ENCODE measurements around the gene MRGPRX2.

Gene MRGPRX2

GRCh38 chr11:19087658-19088057 is 27.1 kb upstream of the MRGPRX2 start:
- no peak overlapping the region for H3K4me3 ChIP-seq (ENCODE audit: insufficient read length, low read depth)
- no peaks in the 10 kb centered on the region for H3K4me1 ChIP-seq (ENCODE audit: insufficient read depth, insufficient read length)
- no peak for DNase-seq (ENCODE audit: low read depth, low spot score)
- H3K27me3 ChIP-seq (ENCODE audit: insufficient read depth, insufficient read length), result no peaks in the 10 kb centered on the region
- H3K36me3 ChIP-seq (ENCODE audit: insufficient read depth, insufficient read length, low read length), result no peaks in the 10 kb centered on the region
- no peak overlapping the region for H3K9ac ChIP-seq (ENCODE audit: insufficient read length, low read depth)
- TF ChIP-seq YY1 (IDR thresholded peaks at IDR 0.05; ENCODE audit: insufficient read depth, insufficient read length), result no peak
- TF ChIP-seq SUZ12 (IDR thresholded peaks at IDR 0.05; ENCODE audit: extremely low read depth, insufficient read depth, insufficient read length), result no peak
- TF ChIP-seq ZNF274 (IDR thresholded peaks at IDR 0.05; ENCODE audit: low read depth, low read length), result no peak
- no peaks in the 10 kb centered on the region for H3K9me3 ChIP-seq (ENCODE audit: insufficient read depth, low read length)

DNA sequence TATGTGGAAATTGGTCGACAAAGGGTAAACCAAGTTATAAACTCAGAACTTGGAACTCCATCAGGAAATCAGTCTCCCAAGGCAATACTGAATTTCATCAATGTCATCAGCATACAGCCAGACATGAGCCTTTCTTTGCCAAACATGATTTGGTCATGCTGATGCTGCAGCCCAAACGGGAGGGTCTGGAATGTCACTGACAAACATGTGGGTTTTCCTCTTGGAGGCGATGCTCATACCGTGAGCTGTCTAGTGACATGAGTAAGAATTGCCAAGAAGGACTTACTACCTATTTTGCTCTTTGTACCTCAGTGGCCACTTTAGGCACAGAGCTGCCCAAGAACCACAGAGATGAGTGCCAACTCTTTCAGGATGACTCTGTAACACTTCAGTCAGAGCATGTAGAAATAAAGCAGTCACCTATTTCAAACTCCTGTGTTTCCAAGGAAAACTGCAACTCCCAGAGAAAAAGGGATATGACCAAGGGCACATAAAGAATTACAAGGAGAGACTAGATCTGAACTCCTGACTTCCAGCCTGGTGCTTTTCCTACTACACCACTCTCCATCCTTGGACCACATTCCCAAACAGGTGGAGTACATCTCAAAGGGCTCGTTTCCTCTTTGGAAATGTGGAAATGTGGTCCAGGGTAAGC is 24.3 kb upstream of the MRGPRX2 start:
- H3K36me3 ChIP-seq (ENCODE audit: insufficient read depth, insufficient read length, low read length), result no peaks in the 10 kb centered on the region
- TF ChIP-seq ZNF274 (IDR thresholded peaks at IDR 0.05; ENCODE audit: low read depth, low read length) (no peak), YY1 (IDR thresholded peaks at IDR 0.05; ENCODE audit: insufficient read depth, insufficient read length) (no peak)
- H3K4me1 ChIP-seq (ENCODE audit: insufficient read depth, insufficient read length), result no peaks in the 10 kb centered on the region
- no peaks in the 10 kb centered on the region for H3K9me3 ChIP-seq (ENCODE audit: insufficient read depth, low read length)
- no peak overlapping the region for H3K9ac ChIP-seq (ENCODE audit: insufficient read length, low read depth)
- no peaks in the 10 kb centered on the region for H3K27me3 ChIP-seq (ENCODE audit: insufficient read depth, insufficient read length)
- no peak for DNase-seq (ENCODE audit: low read depth, low spot score)
- H3K4me3 ChIP-seq (ENCODE audit: insufficient read length, low read depth), result no peak overlapping the region

DNA sequence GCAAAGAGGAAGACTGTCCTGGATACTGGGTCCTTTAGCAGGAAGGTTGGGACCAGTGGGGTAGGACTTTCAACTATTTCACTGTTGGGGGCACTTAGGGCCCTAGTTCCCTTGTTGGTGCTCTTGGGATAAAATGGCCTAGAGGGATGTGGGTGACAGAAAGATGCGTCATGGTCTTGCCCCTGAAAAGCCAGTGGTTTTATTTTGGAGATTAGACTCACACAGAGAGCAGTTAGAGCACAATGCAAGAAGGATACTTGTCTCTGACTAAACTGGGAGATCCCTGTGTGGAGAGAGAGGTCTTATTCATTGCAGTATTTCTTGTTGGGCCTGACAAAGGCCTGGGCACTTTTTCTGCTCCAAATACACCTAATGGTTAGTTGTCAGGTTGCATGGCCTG is 22.6 kb upstream of the MRGPRX2 start:
- Histone ChIP-seq H3K4me1 (ENCODE audit: insufficient read depth, insufficient read length) (no peaks in the 10 kb centered on the region), H3K4me3 (ENCODE audit: insufficient read length, low read depth) (no peak overlapping the region), H3K9ac (ENCODE audit: insufficient read length, low read depth) (no peak overlapping the region), H3K9me3 (ENCODE audit: insufficient read depth, low read length) (no peaks in the 10 kb centered on the region), H3K36me3 (ENCODE audit: insufficient read depth, insufficient read length, low read length) (no peaks in the 10 kb centered on the region), H3K27me3 (ENCODE audit: insufficient read depth, insufficient read length) (no peaks in the 10 kb centered on the region)
- no peak for TF ChIP-seq ZNF274 (IDR thresholded peaks at IDR 0.05; ENCODE audit: low read depth, low read length)
- TF ChIP-seq SUZ12 (IDR thresholded peaks at IDR 0.05; ENCODE audit: extremely low read depth, insufficient read depth, insufficient read length), result no peak
- TF ChIP-seq YY1 (IDR thresholded peaks at IDR 0.05; ENCODE audit: insufficient read depth, insufficient read length), result no peak
- no peak for DNase-seq (ENCODE audit: low read depth, low spot score)

- H3K9me3 ChIP-seq (ENCODE audit: insufficient read depth, low read length), result no peaks in the 10 kb centered on the region
- H3K4me3 ChIP-seq (ENCODE audit: insufficient read length, low read depth), result no peak overlapping the region
- H3K36me3 ChIP-seq (ENCODE audit: insufficient read depth, insufficient read length, low read length), result no peaks in the 10 kb centered on the region
- no peaks in the 10 kb centered on the region for H3K27me3 ChIP-seq (ENCODE audit: insufficient read depth, insufficient read length)
- no peak for DNase-seq (ENCODE audit: low read depth, low spot score)
- no peak for TF ChIP-seq ZNF274 (IDR thresholded peaks at IDR 0.05; ENCODE audit: low read depth, low read length)
- TF ChIP-seq SUZ12 (IDR thresholded peaks at IDR 0.05; ENCODE audit: extremely low read depth, insufficient read depth, insufficient read length), result no peak
- TF ChIP-seq YY1 (IDR thresholded peaks at IDR 0.05; ENCODE audit: insufficient read depth, insufficient read length), result no peak
- no peak overlapping the region for H3K9ac ChIP-seq (ENCODE audit: insufficient read length, low read depth)
- H3K4me1 ChIP-seq (ENCODE audit: insufficient read depth, insufficient read length), result no peaks in the 10 kb centered on the region
Measured at GRCh38 chr11:19080579-19080993, 20.1 kb upstream of the MRGPRX2 start.

GRCh38 chr11:19079643-19080440 is 19.3 kb upstream of the MRGPRX2 start:
- H3K4me3 ChIP-seq (ENCODE audit: insufficient read length, low read depth), result no peak overlapping the region

GRCh38 chr11:19077965-19078364 is 17.4 kb upstream of the MRGPRX2 start:
- DNase-seq (ENCODE audit: low read depth, low spot score), result no peak
- no peaks in the 10 kb centered on the region for H3K4me1 ChIP-seq (ENCODE audit: insufficient read depth, insufficient read length)
- no peak for TF ChIP-seq YY1 (IDR thresholded peaks at IDR 0.05; ENCODE audit: insufficient read depth, insufficient read length)
- no peak for TF ChIP-seq ZNF274 (IDR thresholded peaks at IDR 0.05; ENCODE audit: low read depth, low read length)
- no peak for TF ChIP-seq SUZ12 (IDR thresholded peaks at IDR 0.05; ENCODE audit: extremely low read depth, insufficient read depth, insufficient read length)
- no peak overlapping the region for H3K9ac ChIP-seq (ENCODE audit: insufficient read length, low read depth)
- no peaks in the 10 kb centered on the region for H3K36me3 ChIP-seq (ENCODE audit: insufficient read depth, insufficient read length, low read length)
- no peaks in the 10 kb centered on the region for H3K27me3 ChIP-seq (ENCODE audit: insufficient read depth, insufficient read length)
- no peak overlapping the region for H3K4me3 ChIP-seq (ENCODE audit: insufficient read length, low read depth)
- no peaks in the 10 kb centered on the region for H3K9me3 ChIP-seq (ENCODE audit: insufficient read depth, low read length)

More at GRCh38 chr11:19079643-19080440, 19.3 kb upstream of the MRGPRX2 start:
- Histone ChIP-seq H3K36me3 (ENCODE audit: insufficient read depth, insufficient read length, low read length) (no peaks in the 10 kb centered on the region), H3K9me3 (ENCODE audit: insufficient read depth, low read length) (no peaks in the 10 kb centered on the region), H3K27me3 (ENCODE audit: insufficient read depth, insufficient read length) (no peaks in the 10 kb centered on the region), H3K9ac (ENCODE audit: insufficient read length, low read depth) (no peak overlapping the region), H3K4me1 (ENCODE audit: insufficient read depth, insufficient read length) (no peaks in the 10 kb centered on the region)
- TF ChIP-seq SUZ12 (IDR thresholded peaks at IDR 0.05; ENCODE audit: extremely low read depth, insufficient read depth, insufficient read length) (no peak), YY1 (IDR thresholded peaks at IDR 0.05; ENCODE audit: insufficient read depth, insufficient read length) (no peak), ZNF274 (IDR thresholded peaks at IDR 0.05; ENCODE audit: low read depth, low read length) (no peak)
- DNase-seq (ENCODE audit: low read depth, low spot score), result no peak
